ENCODE measurements around the gene AGBL4.
"Not testable (repeated sequence)": the region's sequence is repeated elsewhere in the genome, so short reads cannot be mapped to it uniquely, and the experiment has no call there.

The AGBL4 gene

GRCh38 chr1:49016030-49016977 is 1007.5 kb downstream of the AGBL4 start:
- DNase-seq: no peak

GRCh38 chr1:49013079-49013478 is 1010.7 kb downstream of the AGBL4 start:
- DNase-seq: no peak

GRCh38 chr1:49002981-49003380 is 1020.8 kb downstream of the AGBL4 start:
- DNase-seq: not testable (repeated sequence)

- no peak for DNase-seq
Observed at GRCh38 chr1:48999321-48999720, 1024.4 kb downstream of the AGBL4 start.

DNA sequence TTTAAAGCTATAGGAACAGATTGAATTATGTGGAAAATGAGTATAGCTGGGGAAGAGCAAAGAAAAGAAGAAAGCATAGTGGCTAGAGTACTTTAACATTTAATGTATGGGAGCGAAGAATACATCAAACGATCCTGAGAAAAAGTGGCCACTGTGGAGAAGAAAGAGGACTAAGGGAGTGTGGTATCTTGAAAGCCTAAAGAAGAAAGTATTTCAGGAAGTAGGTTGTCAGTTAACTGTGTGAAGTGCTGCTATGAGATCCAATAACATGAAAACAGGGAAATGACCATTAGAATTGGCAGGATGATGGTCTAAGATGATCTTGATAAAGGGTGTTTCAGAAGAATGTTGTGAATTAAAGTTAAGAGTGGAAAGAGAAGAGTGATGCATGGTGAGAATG is 1027.4 kb downstream of the AGBL4 start:
- no peak for DNase-seq

GRCh38 chr1:48988633-48989197 is 1035.0 kb downstream of the AGBL4 start:
- DNase-seq: no peak

GRCh38 chr1:48979940-48980339 is 1043.8 kb downstream of the AGBL4 start:
- no peak for DNase-seq

- no peak for DNase-seq
Observed at GRCh38 chr1:48978413-48978812, 1045.3 kb downstream of the AGBL4 start.

GRCh38 chr1:48977273-48977672 is 1046.5 kb downstream of the AGBL4 start:
- DNase-seq: no peak

DNA sequence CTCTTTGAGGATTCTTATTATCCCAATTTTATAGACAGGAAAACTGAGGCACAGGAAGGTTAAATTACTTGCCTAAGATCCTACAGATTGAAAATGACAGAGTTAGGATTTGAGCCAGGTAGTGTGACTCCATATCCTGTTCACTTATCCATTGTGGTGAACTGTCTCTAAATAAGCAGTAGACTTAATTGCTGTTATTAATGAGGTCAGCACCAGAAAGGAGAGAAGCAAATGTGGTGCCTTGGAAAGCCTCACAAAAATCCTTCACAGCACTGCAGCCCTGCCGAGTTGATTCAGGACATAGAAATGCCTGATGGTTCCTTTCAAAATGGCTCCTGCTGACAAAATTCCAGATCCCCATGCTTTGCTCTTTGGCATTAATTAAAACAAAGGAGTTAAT is 1053.8 kb downstream of the AGBL4 start:
- no peak for DNase-seq

- no peak for DNase-seq
Observed at GRCh38 chr1:48967318-48967717, 1056.4 kb downstream of the AGBL4 start.

GRCh38 chr1:48966583-48966982 is 1057.2 kb downstream of the AGBL4 start:
- DNase-seq: no peak

DNA sequence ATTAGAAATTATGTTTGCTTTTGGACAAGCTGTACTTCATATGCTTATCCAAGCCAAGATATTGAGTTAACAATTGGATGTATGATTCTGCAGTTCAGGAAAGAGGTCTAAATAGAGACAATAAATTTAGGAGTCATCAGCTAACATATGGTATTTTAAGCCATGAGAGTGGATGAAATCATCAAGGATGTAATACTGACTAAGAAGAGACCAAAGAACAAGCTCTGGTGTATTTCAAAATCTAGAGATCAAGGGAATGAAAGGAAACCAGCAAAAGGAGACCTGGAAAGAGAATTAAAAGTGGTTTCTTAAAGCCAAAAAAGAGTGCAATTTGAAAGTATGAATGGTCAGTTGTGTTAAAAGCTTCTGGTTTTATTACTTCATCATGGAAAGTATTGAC is 1063.4 kb downstream of the AGBL4 start:
- DNase-seq: no peak

- DNase-seq: no peak
Observed at GRCh38 chr1:48955774-48956173, 1068.0 kb downstream of the AGBL4 start.

DNA sequence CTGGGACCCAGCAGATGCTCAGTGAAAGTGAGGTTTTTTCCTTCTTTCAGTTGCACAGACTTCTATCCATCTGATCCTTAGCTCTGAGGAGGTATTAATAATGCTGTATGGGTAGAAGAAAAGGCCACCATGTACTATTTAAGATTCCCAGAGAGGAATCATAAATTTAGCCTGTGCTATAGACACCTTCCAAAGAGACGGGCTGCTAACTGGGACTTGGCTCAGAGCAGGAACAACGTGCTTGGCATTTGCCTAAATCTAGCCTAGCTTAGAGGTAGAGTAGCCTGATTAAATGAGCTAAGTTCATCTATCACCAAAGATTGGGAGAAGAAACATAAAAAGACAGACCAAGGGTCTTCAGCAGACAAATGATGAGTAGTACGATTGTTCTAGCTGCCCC is 1070.1 kb downstream of the AGBL4 start:
- DNase-seq: no peak

DNA sequence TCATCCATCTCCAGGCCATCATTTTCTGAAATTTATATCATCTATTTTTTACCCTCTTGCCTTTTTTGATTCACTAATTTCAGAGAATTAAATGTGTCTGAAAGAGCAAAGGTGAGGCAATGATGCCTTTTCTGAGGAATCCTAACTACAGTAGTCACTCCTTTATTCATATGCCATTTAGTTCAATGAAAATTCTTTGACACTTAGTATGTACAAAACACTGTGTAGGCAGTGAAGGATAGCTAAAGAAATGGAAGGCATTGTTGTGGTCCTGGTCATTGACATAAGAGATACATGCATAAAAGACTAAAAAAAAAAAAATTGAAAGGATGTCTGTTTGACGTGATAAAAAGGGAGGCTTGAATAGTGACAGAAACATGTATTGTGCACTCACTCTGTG is 1075.2 kb downstream of the AGBL4 start:
- DNase-seq: no peak

DNA sequence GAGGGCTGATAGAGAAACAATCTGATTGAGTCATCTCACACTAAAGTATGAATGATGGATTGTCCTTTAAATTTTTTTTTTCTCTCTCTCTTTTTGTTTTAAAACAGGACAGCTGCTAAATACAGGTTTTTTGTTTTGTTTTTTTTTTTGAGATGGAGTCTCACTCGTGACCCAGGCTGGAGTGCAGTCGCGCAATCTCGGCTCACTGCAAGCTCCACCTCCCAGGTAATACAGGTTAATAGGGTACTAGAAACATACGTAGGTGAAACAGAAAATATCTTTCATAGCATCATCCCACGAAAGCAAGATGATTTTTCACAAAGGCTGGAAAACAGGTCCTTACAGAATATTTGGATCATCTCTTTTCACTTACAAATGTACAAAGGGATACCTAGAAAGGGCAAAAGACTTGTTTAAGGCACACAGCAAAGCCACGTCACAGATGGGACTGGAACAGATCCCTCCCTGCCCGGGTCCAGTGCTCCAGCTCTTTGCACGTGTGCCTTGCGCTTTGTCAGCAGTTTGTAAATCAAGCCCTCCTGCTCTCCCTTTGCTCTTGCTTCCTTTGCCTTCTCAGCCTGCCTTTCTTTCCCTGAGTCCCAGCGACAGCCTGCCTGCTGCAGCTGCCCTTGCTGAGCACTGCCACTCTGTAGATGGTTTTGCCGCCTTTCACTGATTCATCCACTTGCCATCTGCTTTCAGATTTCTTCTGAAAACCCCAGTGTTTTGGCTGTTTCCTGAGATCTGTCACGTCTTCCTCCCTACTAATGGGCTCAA is 1075.8 kb downstream of the AGBL4 start:
- no peak for DNase-seq

DNA sequence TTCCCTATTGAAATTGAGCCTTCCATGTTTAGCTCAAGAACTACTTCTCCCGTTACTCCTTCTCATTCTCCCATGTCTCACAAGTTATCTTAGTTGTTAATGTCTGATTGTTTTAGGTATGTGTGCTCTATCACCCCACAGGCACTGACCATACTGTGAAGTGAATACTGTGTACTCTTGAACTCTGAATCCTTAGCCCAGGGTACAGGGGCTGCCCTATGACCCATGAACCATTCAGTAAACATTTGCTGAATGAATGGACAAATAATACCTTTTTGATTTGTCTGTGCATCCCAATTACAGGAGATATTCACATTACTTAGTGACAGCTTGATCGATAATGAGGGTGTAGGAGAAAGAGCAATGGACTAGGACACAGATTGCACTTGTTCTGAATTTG is 1077.7 kb downstream of the AGBL4 start:
- no peak for DNase-seq

DNA sequence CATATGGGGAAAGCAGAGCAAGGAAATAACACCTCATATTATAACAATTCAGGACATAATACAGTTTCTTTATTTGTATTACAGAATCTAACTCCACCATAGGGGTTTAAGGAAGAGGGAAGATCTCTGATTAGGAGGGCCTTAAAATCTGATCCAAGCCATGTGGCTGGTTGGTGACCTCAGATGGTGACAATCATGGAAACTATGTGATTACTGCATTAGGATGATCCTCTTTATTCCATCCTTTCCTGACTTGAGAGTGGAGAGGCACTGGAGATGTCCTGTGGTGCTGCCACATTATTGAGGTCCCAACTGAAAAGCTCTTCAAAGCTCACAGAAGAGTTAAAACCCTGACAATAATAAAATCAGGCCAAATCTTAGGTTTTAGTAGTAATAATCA is 1078.9 kb downstream of the AGBL4 start:
- DNase-seq: no peak

- DNase-seq: no peak
Observed at GRCh38 chr1:48943826-48944225, 1079.9 kb downstream of the AGBL4 start.

- no peak for DNase-seq
Observed at GRCh38 chr1:48943393-48943792, 1080.4 kb downstream of the AGBL4 start.

GRCh38 chr1:48940962-48941732 is 1082.6 kb downstream of the AGBL4 start:
- no peak for DNase-seq

GRCh38 chr1:48940354-48940753 is 1083.4 kb downstream of the AGBL4 start:
- no peak for DNase-seq

All from MV-4-11 (cell line).